Upper lobe of right lung (tissue), 1 donor: ENCODE measurements around the gene OGFOD3. TPM values are rescaled to one million over a fixed set of nuclear protein-coding genes. Genes with fewer than 3 reads are reported as not detected.
"Not testable (repeated sequence)": the region's sequence is repeated elsewhere in the genome, so short reads cannot be mapped to it uniquely, and the experiment has no call there.

ENCODE experiments used
- ATAC-seq: fragments of 200-7000 bp; cut with Tn5 transposase; one replicate; pipeline ENCODE4 v1.9.1; 2020; ENCODE audit warnings: mild to moderate bottlenecking, moderate library complexity
- DNase-seq: peaks from one replicate; pipeline ENCODE4 v3.0.0-alpha.2; 2020
- H3K27ac ChIP-seq: fragments of 200-600 bp; one replicate; pipeline ENCODE4 v1.8.0; 2022
- H3K27me3 ChIP-seq: fragments of 200-600 bp; one replicate; pipeline ENCODE4 v1.8.0; 2022; ENCODE audit warnings: mild to moderate bottlenecking
- H3K36me3 ChIP-seq: fragments of 200-600 bp; one replicate; pipeline ENCODE4 v1.8.0; 2022
- H3K4me1 ChIP-seq: fragments of 200-600 bp; one replicate; pipeline ENCODE4 v1.8.0; 2022
- H3K4me3 ChIP-seq: fragments of 200-600 bp; one replicate; pipeline ENCODE4 v1.8.0; 2022; ENCODE audit warnings: mild to moderate bottlenecking
- H3K9me3 ChIP-seq: fragments of 200-600 bp; one replicate; pipeline ENCODE4 v1.8.0; 2022
- CTCF ChIP-seq: fragments of 200-600 bp; IDR thresholded peaks from one replicate; pipeline ENCODE4 v1.8.0; 2022; ENCODE audit warnings: antibody characterized with exemption
- intact Hi-C: fragments of 100-400 bp; cut with DNase I; formaldehyde crosslinking; loops from one replicate; pipeline ENCODE4 v1.11.0; 2022
- total RNA-seq: library from RNA; stranded (reverse); fragmentation: NEBNext Ultra II Directional; extraction: Animal tissue kit (Norgen Biotek cat#: 25700); gene quantifications from one replicate; pipeline ENCODE4 v1.2.1, GENCODE V29; 2021
- donor health status: DM: no; HTN: yes; CAD: no; lungs with severe emphysema.

OGFOD3 gene
- total RNA-seq, 1 donor from 2014 or later, result 32.7 TPM

GRCh38 chr17:82457073-82457928, 38.9 kb upstream of the OGFOD3 start:
- peaks cover 35% of the 10 kb centered on the region for H3K4me1 ChIP-seq
- H3K36me3 ChIP-seq, result peaks cover 25% of the 10 kb centered on the region
- no peak for TF ChIP-seq CTCF
- H3K27me3 ChIP-seq, result no peaks in the 10 kb centered on the region
- H3K27ac ChIP-seq, result peak overlapping the region; percentile 99
- intact Hi-C loops, result no loop called here
- no peak for ATAC-seq
- H3K9me3 ChIP-seq, result no peaks in the 10 kb centered on the region
- DNase-seq, result no peak
- H3K4me3 ChIP-seq, result peak overlapping the region; percentile 89

- H3K4me3 ChIP-seq, H3K9me3 ChIP-seq, H3K27ac ChIP-seq, H3K36me3 ChIP-seq, intact Hi-C loops, H3K27me3 ChIP-seq, DNase-seq, ATAC-seq: not testable (repeated sequence)
- peaks cover 39% of the 10 kb centered on the region for H3K4me1 ChIP-seq
Observed at GRCh38 chr17:82453706-82454105, 35.3 kb upstream of the OGFOD3 start.

- DNase-seq, H3K9me3 ChIP-seq, ATAC-seq, intact Hi-C loops, H3K36me3 ChIP-seq, H3K27me3 ChIP-seq, H3K27ac ChIP-seq, H3K4me3 ChIP-seq: not testable (repeated sequence)
- peaks cover 40% of the 10 kb centered on the region for H3K4me1 ChIP-seq
Observed at GRCh38 chr17:82453151-82453550, 34.8 kb upstream of the OGFOD3 start.

- intact Hi-C loops, result no loop called here
- Histone ChIP-seq H3K4me3 (no peak overlapping the region), H3K9me3 (no peaks in the 10 kb centered on the region), H3K4me1 (peaks cover 32% of the 10 kb centered on the region), H3K27me3 (no peaks in the 10 kb centered on the region), H3K36me3 (no peaks in the 10 kb centered on the region), H3K27ac (no peak overlapping the region)
- no peak for ATAC-seq
- no peak for DNase-seq
- no peak for TF ChIP-seq CTCF
Observed at GRCh38 chr17:82452162-82452561, 33.8 kb upstream of the OGFOD3 start.

GRCh38 chr17:82450357-82451106, 32.1 kb upstream of the OGFOD3 start, which contains the start of gene CYBC1:
Gene CYBC1, minus strand, starts transcription at chr17:82450752. Its CDS starts 1,498 bp downstream, at chr17:82449254.
- peak within 1 kb of the TSS; percentile 95 for H3K27ac ChIP-seq
- peak within 1 kb of the TSS; percentile 85 for H3K4me3 ChIP-seq
- TF ChIP-seq CTCF, result no peak
- no peaks in the 10 kb centered on the region for H3K27me3 ChIP-seq
- peak; percentile 97 for ATAC-seq
- DNase-seq, result peak; percentile 96
- no peaks in the 10 kb centered on the region for H3K9me3 ChIP-seq
- H3K4me1 ChIP-seq, result peaks cover 34% of the 10 kb centered on the region
- intact Hi-C loops, result no loop called here
- H3K36me3 ChIP-seq, result no peaks in the 10 kb centered on the region

GRCh38 chr17:82449883-82450356, 31.5 kb upstream of the OGFOD3 start:
- H3K4me3 ChIP-seq, result peak overlapping the region; percentile 85
- TF ChIP-seq CTCF, result no peak
- no peaks in the 10 kb centered on the region for H3K9me3 ChIP-seq
- H3K4me1 ChIP-seq, result peaks cover 40% of the 10 kb centered on the region
- no peaks in the 10 kb centered on the region for H3K27me3 ChIP-seq
- intact Hi-C loops, result no loop called here
- H3K27ac ChIP-seq, result peak overlapping the region; percentile 95
- H3K36me3 ChIP-seq, result no peaks in the 10 kb centered on the region
- DNase-seq, result no peak
- no peak for ATAC-seq
